Measurements from ENCODE around the gene PARP2. TPM values are rescaled to one million over a fixed set of nuclear protein-coding genes. Genes with fewer than 3 reads are reported as not detected.

Gene PARP2
- total and polyA plus RNA-seq, 2 donors (not counting 3 experiments of a cell fraction or from before 2014, with no cell fraction given) = 15.7 to 30.6 TPM

- peaks cover 24 to 73% of the 10 kb centered on the region in 2 experiments for H3K36me3 ChIP-seq (ENCODE audit: control insufficient read depth in 2 of 2, extremely low read depth in 1 of 2, insufficient read depth in 2 of 2, low read length in 2 of 2)
- DNase-seq (ENCODE audit: low read depth, low spot score) = no peak
- intact Hi-C loops (cut with micrococcal nuclease) = no loop called here
- no peaks in the 10 kb centered on the region for H3K9me1 ChIP-seq (replicated peaks; ENCODE audit: control insufficient read depth, extremely low read depth, insufficient read depth, low read length)
- H4K20me1 ChIP-seq (replicated peaks; ENCODE audit: control insufficient read depth, extremely low read depth, insufficient read depth, low read length) = no peaks in the 10 kb centered on the region
- H3K9me3 ChIP-seq (replicated peaks; ENCODE audit: control insufficient read depth, insufficient read depth, low read length) = no peaks in the 10 kb centered on the region
- BruUV-seq (replicated peaks) = no TSS peak
- dilution Hi-C loops (cut with MboI; ENCODE audit: extremely low pct_ligation_motif_present, low sequenced_read_pairs) = no loop called here
- no peak for TF ChIP-seq EZH2 (IDR thresholded peaks at IDR 0.05; ENCODE audit: borderline replicate concordance, low read depth, low read length, severe bottlenecking)
- TF ChIP-seq MAX (IDR thresholded peaks at IDR 0.05; ENCODE audit: insufficient read depth, insufficient read length) = no peak
- ChIA-PET CTCF (interaction anchor here (1.0 to 1.8 kb wide), 3 partner anchors 9 to 225 kb away, joined by 3 to 4 read pairs (median 3); no protein-coding TSS in a partner anchor), POLR2A (interaction anchor here (1.3 kb wide), 1 partner anchor 42 kb away, joined by 4 read pairs; the partner anchor contains the start of gene PARP2)
- no peak overlapping the region for H3K4me3 ChIP-seq (replicated peaks in 1 of 3; ENCODE audit: insufficient read depth in 1 of 3, low read depth in 1 of 3, low read length in 3 of 3)
- no peak overlapping the region for H3K9ac ChIP-seq (replicated peaks; ENCODE audit: extremely low read depth, insufficient read depth, low read length)
- no peaks in the 10 kb centered on the region for H3K27me3 ChIP-seq (ENCODE audit: control insufficient read depth in 2 of 2, insufficient read depth in 2 of 2, low read length in 2 of 2)
- no peaks in the 10 kb centered on the region for H3K79me2 ChIP-seq (ENCODE audit: control insufficient read depth, insufficient read depth, low read length)
- no peak for FAIRE-seq
- H3K4me2 ChIP-seq (ENCODE audit: insufficient read depth, low read length) = no peak overlapping the region
- no peak overlapping the region for H3K27ac ChIP-seq (ENCODE audit: insufficient read depth, low read depth, low read length)
- no peak overlapping the region for H2AFZ ChIP-seq (ENCODE audit: low read depth, low read length)
- no peaks in the 10 kb centered on the region for H3K4me1 ChIP-seq (ENCODE audit: control insufficient read depth, extremely low read depth, insufficient read depth, low read length)
Observed at GRCh38 chr14:20384886-20385285, 41.5 kb downstream of the PARP2 start.

- dilution Hi-C loops (cut with MboI; ENCODE audit: extremely low pct_ligation_motif_present, low sequenced_read_pairs) = no loop called here
- POLR2A ChIA-PET = no interaction called here
- CTCF ChIA-PET = no interaction called here
Observed at GRCh38 chr14:20386276-20386855, 42.9 kb downstream of the PARP2 start.

More at GRCh38 chr14:20386276-20386855, 42.9 kb downstream of the PARP2 start:
- H3K9me3 ChIP-seq (replicated peaks; ENCODE audit: control insufficient read depth, insufficient read depth, low read length) = no peaks in the 10 kb centered on the region
- H3K4me1 ChIP-seq (ENCODE audit: control insufficient read depth, extremely low read depth, insufficient read depth, low read length) = no peaks in the 10 kb centered on the region
- no peak for TF ChIP-seq GATA2 (IDR thresholded peaks at IDR 0.05; ENCODE audit: insufficient read depth, insufficient read length, low read depth, low read length)
- no peak for TF ChIP-seq MYC (IDR thresholded peaks at IDR 0.05; ENCODE audit: low read depth, low read length)
- no peak for TF ChIP-seq MAX (IDR thresholded peaks at IDR 0.05; ENCODE audit: insufficient read depth, insufficient read length)
- TF ChIP-seq EZH2 (IDR thresholded peaks at IDR 0.05; ENCODE audit: borderline replicate concordance, low read depth, low read length, severe bottlenecking) = no peak
- no peak for TF ChIP-seq JUN (IDR thresholded peaks at IDR 0.05; ENCODE audit: borderline replicate concordance, insufficient read depth, insufficient read length, low read depth)
- no peak for TF ChIP-seq POLR2A (IDR thresholded peaks at IDR 0.05; ENCODE audit: low read depth, low read length)
- no peak for TF ChIP-seq CTCF (IDR thresholded peaks at IDR 0.05; ENCODE audit: extremely low read depth in 1 of 2, insufficient read depth in 1 of 2, low read depth in 1 of 2, low read length in 2 of 2)
- no peak for TF ChIP-seq POLR2AphosphoS5 (IDR thresholded peaks at IDR 0.05; ENCODE audit: insufficient read depth, low read depth, low read length)
- no peak for TF ChIP-seq FOS (IDR thresholded peaks at IDR 0.05; ENCODE audit: borderline replicate concordance, insufficient read depth, low read length)
- no peak overlapping the region for H2AFZ ChIP-seq (ENCODE audit: low read depth, low read length)
- H3K79me2 ChIP-seq (ENCODE audit: control insufficient read depth, insufficient read depth, low read length) = no peaks in the 10 kb centered on the region
- no peak for DNase-seq (ENCODE audit: low read depth, low spot score)
- intact Hi-C loops (cut with micrococcal nuclease) = no loop called here
- no peak overlapping the region for H3K9ac ChIP-seq (replicated peaks; ENCODE audit: extremely low read depth, insufficient read depth, low read length)
- no peaks in the 10 kb centered on the region for H3K9me1 ChIP-seq (replicated peaks; ENCODE audit: control insufficient read depth, extremely low read depth, insufficient read depth, low read length)
- no peaks in the 10 kb centered on the region for H4K20me1 ChIP-seq (replicated peaks; ENCODE audit: control insufficient read depth, extremely low read depth, insufficient read depth, low read length)
- BruUV-seq (replicated peaks) = no TSS peak
- H3K4me2 ChIP-seq (ENCODE audit: insufficient read depth, low read length) = no peak overlapping the region
- H3K27ac ChIP-seq (ENCODE audit: insufficient read depth, low read depth, low read length) = no peak overlapping the region
- no peak overlapping the region for H3K4me3 ChIP-seq (replicated peaks in 1 of 3; ENCODE audit: insufficient read depth in 1 of 3, low read depth in 1 of 3, low read length in 3 of 3)
- no peak for FAIRE-seq
- peaks cover 32 to 72% of the 10 kb centered on the region in 2 experiments for H3K36me3 ChIP-seq (ENCODE audit: control insufficient read depth in 2 of 2, extremely low read depth in 1 of 2, insufficient read depth in 2 of 2, low read length in 2 of 2)
- H3K27me3 ChIP-seq (ENCODE audit: control insufficient read depth in 2 of 2, insufficient read depth in 2 of 2, low read length in 2 of 2) = no peaks in the 10 kb centered on the region
